Tibial nerve (tissue), 4 donors: ENCODE measurements around the gene LRP3.

Experiments used
- EP300 ChIP-seq, 2 donors: sonication (generic); formaldehyde crosslinking; IDR thresholded peaks; one replicate each; pipeline ENCODE4 v1.6.1; 2017; ENCODE audit warnings: antibody characterized with exemption in 2 of 2, mild to moderate bottlenecking in 1 of 2
- TF ChIP-seq, protein P1 (sequence below), 5 experiments: fragments of 200-600 bp in 3 of 5; fragments of 450-650 bp in 2 of 5; sonication (generic) in 3 of 5; IDR thresholded peaks; one replicate each; pipeline ENCODE4 v1.5.1; 2016 to 2019; ENCODE audit warnings: antibody characterized with exemption in 5 of 5, mild to moderate bottlenecking in 3 of 5, moderate library complexity in 2 of 5

DNA sequence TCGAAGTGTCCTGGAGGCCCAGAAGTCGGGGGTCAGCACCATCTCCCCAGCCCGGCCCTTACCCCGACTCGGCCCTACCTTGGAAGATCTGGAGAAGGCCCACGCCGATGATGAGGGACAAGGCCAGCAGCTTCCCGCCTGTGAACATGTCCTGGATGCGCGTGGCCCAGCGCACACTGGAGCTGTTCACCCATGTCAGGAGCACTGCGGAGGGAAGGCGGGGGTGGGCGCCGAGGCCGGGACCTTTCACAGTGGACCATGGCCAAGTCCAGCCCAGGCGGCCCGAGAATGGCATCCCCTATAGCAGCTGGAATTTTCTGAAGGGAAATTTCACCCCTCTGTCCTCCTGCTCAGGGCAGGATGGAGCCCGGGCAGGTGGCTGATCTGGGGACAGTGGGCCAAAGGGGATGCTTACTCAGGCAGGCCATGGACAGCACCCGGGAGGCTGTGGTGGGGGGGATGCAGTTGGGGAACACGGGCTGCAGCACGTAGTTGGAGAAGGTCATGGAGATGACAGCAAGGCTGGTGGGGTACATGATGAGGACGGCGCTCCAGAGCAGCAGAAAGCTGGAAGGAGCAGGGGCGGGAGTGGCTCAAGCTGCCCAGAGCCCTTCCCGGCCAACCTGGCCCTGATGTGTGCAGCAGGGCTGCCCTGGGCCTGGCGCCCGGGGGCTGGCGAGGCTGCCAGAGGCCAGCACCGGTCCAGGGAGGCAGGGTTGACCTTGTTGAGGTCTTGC is 18.5 kb downstream of the LRP3 start:
- TF ChIP-seq, protein P1, sequence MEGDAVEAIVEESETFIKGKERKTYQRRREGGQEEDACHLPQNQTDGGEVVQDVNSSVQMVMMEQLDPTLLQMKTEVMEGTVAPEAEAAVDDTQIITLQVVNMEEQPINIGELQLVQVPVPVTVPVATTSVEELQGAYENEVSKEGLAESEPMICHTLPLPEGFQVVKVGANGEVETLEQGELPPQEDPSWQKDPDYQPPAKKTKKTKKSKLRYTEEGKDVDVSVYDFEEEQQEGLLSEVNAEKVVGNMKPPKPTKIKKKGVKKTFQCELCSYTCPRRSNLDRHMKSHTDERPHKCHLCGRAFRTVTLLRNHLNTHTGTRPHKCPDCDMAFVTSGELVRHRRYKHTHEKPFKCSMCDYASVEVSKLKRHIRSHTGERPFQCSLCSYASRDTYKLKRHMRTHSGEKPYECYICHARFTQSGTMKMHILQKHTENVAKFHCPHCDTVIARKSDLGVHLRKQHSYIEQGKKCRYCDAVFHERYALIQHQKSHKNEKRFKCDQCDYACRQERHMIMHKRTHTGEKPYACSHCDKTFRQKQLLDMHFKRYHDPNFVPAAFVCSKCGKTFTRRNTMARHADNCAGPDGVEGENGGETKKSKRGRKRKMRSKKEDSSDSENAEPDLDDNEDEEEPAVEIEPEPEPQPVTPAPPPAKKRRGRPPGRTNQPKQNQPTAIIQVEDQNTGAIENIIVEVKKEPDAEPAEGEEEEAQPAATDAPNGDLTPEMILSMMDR (IDR thresholded peaks at IDR 0.05), result no peak
- no peak for TF ChIP-seq EP300 (IDR thresholded peaks at IDR 0.05)
